Activated B cell treated with CpG ODN at 0.5 μM for 24 hours (primary cell): ENCODE measurements around the gene BABAM2. TPM values are rescaled to one million over a fixed set of nuclear protein-coding genes. Genes with fewer than 3 reads are reported as not detected.

Experiments
- ATAC-seq: fragments of 200-7000 bp; cut with Tn5 transposase; one replicate; pipeline ENCODE4 v1.10.0; 2021; ENCODE audit warnings: low read depth, mild to moderate bottlenecking, moderate library complexity
- CTCF ChIA-PET: fragments of 350-600 bp; sonication (Branson Sonifier 250); formaldehyde crosslinking; loops from one replicate; lab custom pipeline; 2021; ENCODE audit warnings: antibody characterized with exemption; lab: Charles Lee
- POLR2A ChIA-PET: fragments of 350-600 bp; sonication (Branson Sonifier 250); formaldehyde crosslinking; loops from one replicate; lab custom pipeline; 2021; ENCODE audit warnings: antibody characterized with exemption; lab: Charles Lee
- DNase-seq: peaks from one replicate; pipeline ENCODE4 v3.0.0; 2022
- H3K27ac Mint-ChIP-seq: one replicate; pipeline ENCODE4 v1.8.0; 2020; ENCODE audit warnings: mixed read lengths
- H3K27me3 Mint-ChIP-seq: one replicate; pipeline ENCODE4 v1.8.0; 2021; ENCODE audit warnings: mixed read lengths
- H3K36me3 Mint-ChIP-seq: one replicate; pipeline ENCODE4 v1.8.0; 2021; ENCODE audit warnings: low read depth, mixed read lengths
- H3K4me1 Mint-ChIP-seq: one replicate; pipeline ENCODE4 v1.8.0; 2021; ENCODE audit warnings: mixed read lengths
- H3K4me3 Mint-ChIP-seq: one replicate; pipeline ENCODE4 v1.8.0; 2020; ENCODE audit warnings: mild to moderate bottlenecking, mixed read lengths
- H3K9me3 Mint-ChIP-seq: one replicate; pipeline ENCODE4 v1.8.0; 2020; ENCODE audit warnings: mixed read lengths
- intact Hi-C: fragments of 100-400 bp; cut with micrococcal nuclease; formaldehyde crosslinking; loops from one replicate; pipeline ENCODE4 v1.15.1; 2024
- total RNA-seq: library from RNA; stranded (reverse); gene quantifications from 2 replicates; pipeline ENCODE4 v1.2.3, GENCODE V29; 2022
- TF ChIP-seq, protein P1 (sequence below): fragments of 200-600 bp; IDR thresholded peaks from one replicate; pipeline ENCODE4 v1.8.0; 2022; ENCODE audit warnings: antibody characterized with exemption, mild to moderate bottlenecking

BABAM2 gene
- total RNA-seq, 1 donor from 2014 or later, result 55.6 TPM

DNA sequence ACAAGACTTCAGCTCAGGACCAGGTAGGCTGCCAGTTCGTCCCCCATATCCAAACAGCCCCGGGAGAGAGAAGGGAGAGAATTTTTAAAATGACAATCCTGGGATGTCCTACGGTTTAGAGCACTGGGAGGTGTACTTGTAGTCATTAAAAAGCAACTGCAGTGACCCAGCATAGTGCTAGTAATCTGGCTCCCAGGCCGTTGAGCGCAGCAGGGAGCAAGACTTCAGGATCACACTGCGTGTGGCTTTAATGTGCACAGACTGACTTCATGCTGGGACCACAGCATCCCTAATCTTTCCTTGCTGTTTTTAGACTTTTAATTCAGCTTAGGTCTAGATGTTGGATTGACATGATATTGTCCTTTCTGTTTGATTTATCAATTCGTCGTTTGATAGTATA, 282.8 kb downstream of the BABAM2 start:
- CTCF ChIA-PET, result no interaction called here

DNA sequence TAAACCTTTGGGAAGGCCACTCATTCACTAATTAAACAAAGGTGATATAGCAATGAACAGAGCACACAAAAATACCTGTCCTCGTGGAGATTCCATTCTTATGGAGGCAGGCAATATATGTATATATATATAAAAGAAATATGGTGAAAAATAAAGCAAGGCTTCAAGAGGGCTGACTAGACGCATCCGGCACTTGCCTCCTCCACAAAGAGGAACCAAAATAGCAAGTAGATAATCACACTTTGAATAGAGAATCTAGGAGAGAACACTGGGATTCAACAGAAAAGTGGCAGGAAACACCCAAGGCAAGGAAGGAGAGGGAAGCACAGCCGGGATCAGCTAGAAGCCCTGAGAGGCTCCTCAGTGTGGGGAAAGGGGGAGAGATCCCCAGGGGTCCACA, 283.7 kb downstream of the BABAM2 start:
- TF ChIP-seq, protein P1, sequence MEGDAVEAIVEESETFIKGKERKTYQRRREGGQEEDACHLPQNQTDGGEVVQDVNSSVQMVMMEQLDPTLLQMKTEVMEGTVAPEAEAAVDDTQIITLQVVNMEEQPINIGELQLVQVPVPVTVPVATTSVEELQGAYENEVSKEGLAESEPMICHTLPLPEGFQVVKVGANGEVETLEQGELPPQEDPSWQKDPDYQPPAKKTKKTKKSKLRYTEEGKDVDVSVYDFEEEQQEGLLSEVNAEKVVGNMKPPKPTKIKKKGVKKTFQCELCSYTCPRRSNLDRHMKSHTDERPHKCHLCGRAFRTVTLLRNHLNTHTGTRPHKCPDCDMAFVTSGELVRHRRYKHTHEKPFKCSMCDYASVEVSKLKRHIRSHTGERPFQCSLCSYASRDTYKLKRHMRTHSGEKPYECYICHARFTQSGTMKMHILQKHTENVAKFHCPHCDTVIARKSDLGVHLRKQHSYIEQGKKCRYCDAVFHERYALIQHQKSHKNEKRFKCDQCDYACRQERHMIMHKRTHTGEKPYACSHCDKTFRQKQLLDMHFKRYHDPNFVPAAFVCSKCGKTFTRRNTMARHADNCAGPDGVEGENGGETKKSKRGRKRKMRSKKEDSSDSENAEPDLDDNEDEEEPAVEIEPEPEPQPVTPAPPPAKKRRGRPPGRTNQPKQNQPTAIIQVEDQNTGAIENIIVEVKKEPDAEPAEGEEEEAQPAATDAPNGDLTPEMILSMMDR, result no peak
- Mint-ChIP-seq H3K9me3 (peaks cover 17% of the 10 kb centered on the region), H3K4me1 (no peaks in the 10 kb centered on the region), H3K4me3 (no peak overlapping the region), H3K36me3 (peaks cover 20% of the 10 kb centered on the region), H3K27me3 (no peaks in the 10 kb centered on the region), H3K27ac (no peak overlapping the region)
- DNase-seq (no peak), ATAC-seq (no peak)
- intact Hi-C loops, result no loop called here
- ChIA-PET POLR2A (no interaction called here), CTCF (no interaction called here)

More for the DNA sequence above, 282.8 kb downstream of the BABAM2 start:
- TF ChIP-seq, protein P1, result no peak
- Mint-ChIP-seq H3K4me1 (no peaks in the 10 kb centered on the region), H3K36me3 (peaks cover 20% of the 10 kb centered on the region), H3K9me3 (peaks cover 14% of the 10 kb centered on the region), H3K27ac (no peak overlapping the region), H3K27me3 (no peaks in the 10 kb centered on the region), H3K4me3 (no peak overlapping the region)
- POLR2A ChIA-PET, result no interaction called here
- intact Hi-C loops, result no loop called here
- no peak for DNase-seq
- ATAC-seq, result no peak

DNA sequence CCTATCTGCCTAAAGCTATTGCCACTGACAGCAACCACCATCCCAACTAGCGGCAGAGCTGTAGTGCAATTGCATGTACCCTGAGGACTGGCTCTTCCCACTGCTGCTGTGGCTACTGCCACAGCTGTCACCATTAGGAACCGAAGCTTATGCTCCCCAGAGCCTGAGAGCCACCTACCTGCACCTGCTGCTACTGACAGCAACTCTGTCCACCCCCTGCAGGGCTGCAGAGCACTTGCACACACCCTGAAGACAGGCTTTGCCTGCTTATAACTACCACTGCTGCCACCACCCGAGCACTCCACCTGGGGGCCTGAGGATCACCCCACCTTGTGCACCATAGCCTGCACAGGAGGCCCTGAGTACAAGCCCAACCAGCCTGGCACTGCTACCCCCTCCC, 284.5 kb downstream of the BABAM2 start:
- TF ChIP-seq, protein P1, result no peak
- ChIA-PET CTCF (no interaction called here), POLR2A (no interaction called here)
- no peaks in the 10 kb centered on the region for H3K4me1 Mint-ChIP-seq
- DNase-seq (no peak), ATAC-seq (no peak)
- intact Hi-C loops, result no loop called here
- H3K4me3 Mint-ChIP-seq, result no peak overlapping the region
- no peaks in the 10 kb centered on the region for H3K27me3 Mint-ChIP-seq
- peaks cover 17% of the 10 kb centered on the region for H3K9me3 Mint-ChIP-seq
- peaks cover 20% of the 10 kb centered on the region for H3K36me3 Mint-ChIP-seq
- H3K27ac Mint-ChIP-seq, result no peak overlapping the region

DNA sequence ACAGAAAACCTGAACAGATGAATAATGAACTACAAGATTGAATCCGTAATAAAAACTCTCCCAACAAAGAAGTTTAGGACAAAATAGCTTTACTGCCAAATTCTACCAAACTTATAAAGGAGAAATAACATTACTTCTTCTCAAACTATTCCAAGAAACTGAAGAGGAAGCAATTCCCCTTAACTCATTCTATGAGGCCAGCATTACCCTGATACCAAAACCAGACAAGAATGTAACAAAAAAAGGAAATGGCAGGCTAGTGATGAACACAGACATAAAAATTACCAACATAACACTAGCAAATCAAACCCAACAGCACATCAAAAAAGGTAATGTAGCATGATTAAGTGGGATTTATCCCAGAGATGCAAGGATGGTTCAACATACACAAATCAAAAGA, 288.4 kb downstream of the BABAM2 start:
- H3K36me3 Mint-ChIP-seq, result peaks cover 14% of the 10 kb centered on the region
- DNase-seq, result no peak
- intact Hi-C loops, result no loop called here
- H3K4me3 Mint-ChIP-seq, result no peak overlapping the region
- TF ChIP-seq, protein P1, result no peak
- H3K27me3 Mint-ChIP-seq, result no peaks in the 10 kb centered on the region
- H3K27ac Mint-ChIP-seq, result no peak overlapping the region
- POLR2A ChIA-PET, result no interaction called here
- peaks cover 17% of the 10 kb centered on the region for H3K9me3 Mint-ChIP-seq
- H3K4me1 Mint-ChIP-seq, result no peaks in the 10 kb centered on the region
- CTCF ChIA-PET, result no interaction called here
- ATAC-seq, result no peak

DNA sequence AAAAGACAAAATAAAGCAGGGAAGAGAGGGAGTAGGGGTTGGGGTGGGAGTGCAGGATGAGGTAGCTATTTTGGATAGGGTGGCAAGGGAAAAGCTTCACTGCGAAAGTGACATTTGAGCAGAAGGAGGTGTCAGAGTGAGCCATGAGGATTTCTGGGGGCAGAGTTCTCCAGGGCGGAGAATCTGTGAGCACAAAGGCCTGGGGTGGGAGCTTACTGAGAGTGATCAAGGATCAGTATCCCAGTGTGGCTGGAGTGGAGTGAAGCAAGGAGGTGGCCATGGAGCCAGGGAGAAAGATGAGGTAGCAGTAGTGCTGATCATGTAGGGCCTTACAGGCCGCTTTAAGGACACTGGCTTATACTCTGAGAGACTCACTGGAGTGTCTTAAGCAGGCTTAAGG, 291.3 kb downstream of the BABAM2 start:
- ChIA-PET POLR2A (no interaction called here), CTCF (no interaction called here)
- H3K4me3 Mint-ChIP-seq, result no peak overlapping the region
- peaks cover 10% of the 10 kb centered on the region for H3K9me3 Mint-ChIP-seq
- ATAC-seq (no peak), DNase-seq (no peak)
- no peaks in the 10 kb centered on the region for H3K4me1 Mint-ChIP-seq
- H3K27ac Mint-ChIP-seq, result no peak overlapping the region
- peaks cover 14% of the 10 kb centered on the region for H3K36me3 Mint-ChIP-seq
- H3K27me3 Mint-ChIP-seq, result no peaks in the 10 kb centered on the region
- intact Hi-C loops, result no loop called here
- TF ChIP-seq, protein P1, result no peak
